KOPT-K1 (cell line): Measurements from ENCODE around the gene ZNF205.
"Not testable (repeated sequence)": the region's sequence is repeated elsewhere in the genome, so short reads cannot be mapped to it uniquely, and the experiment has no call there.

Source experiments
- H3K27ac ChIP-seq: fragments of 200-600 bp; sonication (generic); 2 replicates; pipeline ENCODE4 v1.5.1; 2016; ENCODE audit warnings: antibody characterized with exemption, mild to moderate bottlenecking, low read depth, low read length; ENCODE audit not compliant: poor library complexity, severe bottlenecking
- H3K36me3 ChIP-seq: fragments of 200-600 bp; sonication (generic); 2 replicates; pipeline ENCODE4 v1.5.1; 2017; ENCODE audit warnings: antibody characterized with exemption, mild to moderate bottlenecking, low read length, moderate library complexity; ENCODE audit not compliant: insufficient read depth
- H3K9me3 ChIP-seq: fragments of 200-600 bp; sonication (generic); 2 replicates; pipeline ENCODE4 v1.5.1; 2017; ENCODE audit warnings: antibody characterized with exemption, low read length, mild to moderate bottlenecking; ENCODE audit not compliant: insufficient read depth, poor library complexity, severe bottlenecking

Gene ZNF205

DNA sequence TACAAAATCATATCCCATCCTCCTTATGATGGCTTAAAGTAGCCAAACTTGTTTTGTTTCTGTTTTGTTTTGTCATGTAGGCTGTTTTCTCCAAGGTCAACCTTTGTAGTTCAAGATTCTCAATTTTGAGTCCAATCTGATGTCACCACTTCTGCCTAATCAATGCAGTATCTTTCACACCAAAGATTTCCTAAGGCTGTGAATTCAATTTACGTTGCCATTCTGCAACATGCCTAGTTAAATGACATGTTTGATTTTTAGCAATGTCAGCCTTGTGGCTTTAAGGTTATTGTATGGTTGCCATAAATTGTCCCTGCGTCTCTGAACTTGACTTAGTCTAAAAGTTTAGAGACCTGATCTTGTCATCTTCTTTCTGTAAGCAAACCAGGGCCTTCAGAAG lies 42.8 kb downstream of the ZNF205 start:
- Histone ChIP-seq H3K27ac (no peak overlapping the region), H3K9me3 (no peaks in the 10 kb centered on the region), H3K36me3 (no peaks in the 10 kb centered on the region)

DNA sequence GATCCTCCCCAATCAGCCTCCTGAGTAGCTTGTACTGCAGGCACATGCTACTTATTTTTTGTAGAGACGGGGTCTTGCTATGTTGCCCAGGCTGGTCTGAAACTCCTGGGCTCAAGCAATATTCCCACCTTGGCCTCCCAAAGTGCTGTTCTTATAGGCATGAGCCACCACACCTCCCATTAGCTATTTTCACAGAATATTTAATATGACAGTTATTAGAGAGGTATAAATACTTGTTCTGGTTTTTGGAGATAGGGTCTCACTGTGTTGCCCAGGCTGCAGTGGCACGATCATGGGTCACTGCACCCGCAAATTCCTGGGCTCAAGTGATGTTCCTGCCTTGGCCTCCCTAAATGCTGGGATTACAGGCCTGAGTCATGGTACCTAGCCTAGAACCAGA lies 43.6 kb downstream of the ZNF205 start:
- Histone ChIP-seq H3K27ac (no peak overlapping the region), H3K36me3 (no peaks in the 10 kb centered on the region), H3K9me3 (no peaks in the 10 kb centered on the region)

DNA sequence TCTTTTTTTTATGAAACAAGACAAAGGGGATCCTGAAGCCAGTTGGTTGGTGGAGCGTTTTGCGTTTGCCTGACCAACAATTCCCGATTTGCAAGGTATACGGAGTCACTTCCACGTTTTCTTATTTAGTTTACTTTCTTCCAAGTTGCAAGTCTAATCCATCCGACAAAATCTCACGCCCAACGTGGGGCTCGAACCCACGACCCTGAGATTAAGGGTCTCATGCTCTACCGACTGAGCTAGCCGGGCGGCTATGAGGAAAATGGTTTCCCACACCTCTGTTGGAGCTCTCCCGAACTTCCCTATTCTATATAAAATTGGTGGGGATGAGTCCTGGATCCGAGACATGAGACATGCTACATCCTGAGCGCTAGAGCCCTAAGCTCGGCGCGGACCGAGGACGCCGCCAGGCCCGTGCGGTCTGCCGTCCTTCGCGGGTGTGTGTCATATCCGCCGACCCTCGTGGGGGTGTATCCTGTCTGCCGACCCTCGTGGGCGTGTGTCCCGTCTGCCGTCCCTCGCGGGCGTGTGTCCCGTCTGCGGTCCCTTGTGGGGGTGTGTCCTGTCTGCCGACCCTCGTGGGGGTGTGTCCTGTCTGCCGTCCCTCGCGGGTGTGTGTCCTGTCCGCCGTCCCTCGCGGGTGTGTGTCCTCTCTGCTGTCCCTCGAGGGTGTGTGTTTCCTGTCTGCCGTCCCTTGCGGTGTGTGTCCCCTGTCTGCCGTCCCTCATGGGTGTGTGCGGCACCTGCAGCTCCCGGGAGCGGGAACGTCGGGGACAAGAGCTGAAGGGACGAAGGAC lies 45.0 kb downstream of the ZNF205 start:
- Histone ChIP-seq H3K27ac (peak overlapping the region; percentile 84), H3K9me3 (no peaks in the 10 kb centered on the region)

DNA sequence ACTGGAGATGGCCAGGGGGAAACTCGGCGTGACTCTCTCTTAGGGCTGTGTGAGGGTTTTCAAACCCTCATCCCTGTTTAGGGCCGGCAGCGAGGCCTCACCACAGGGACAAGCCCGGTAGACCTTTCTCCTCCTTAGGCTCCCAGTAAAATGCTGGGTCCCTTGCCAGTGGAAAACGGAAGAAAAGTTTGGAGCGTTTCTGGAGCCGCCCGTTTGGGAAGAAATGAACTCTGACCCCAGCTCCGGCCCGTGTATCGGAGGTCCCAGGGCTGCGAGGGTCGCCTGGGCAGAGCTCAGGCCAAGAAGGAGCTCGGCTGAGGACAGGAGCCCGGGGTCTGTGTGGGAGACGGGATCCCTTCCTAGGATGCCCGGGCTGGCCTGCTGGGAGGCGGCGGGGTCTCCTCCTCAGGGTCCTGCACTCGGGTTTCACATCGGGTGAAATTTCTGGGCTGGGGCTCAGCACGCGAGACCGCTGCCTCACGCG lies 45.7 kb downstream of the ZNF205 start:
- peak overlapping the region; percentile 84 for H3K27ac ChIP-seq
- no peaks in the 10 kb centered on the region for H3K9me3 ChIP-seq
- H3K36me3 ChIP-seq: no peaks in the 10 kb centered on the region

More for the DNA sequence above, 45.0 kb downstream of the ZNF205 start:
- no peaks in the 10 kb centered on the region for H3K36me3 ChIP-seq

DNA sequence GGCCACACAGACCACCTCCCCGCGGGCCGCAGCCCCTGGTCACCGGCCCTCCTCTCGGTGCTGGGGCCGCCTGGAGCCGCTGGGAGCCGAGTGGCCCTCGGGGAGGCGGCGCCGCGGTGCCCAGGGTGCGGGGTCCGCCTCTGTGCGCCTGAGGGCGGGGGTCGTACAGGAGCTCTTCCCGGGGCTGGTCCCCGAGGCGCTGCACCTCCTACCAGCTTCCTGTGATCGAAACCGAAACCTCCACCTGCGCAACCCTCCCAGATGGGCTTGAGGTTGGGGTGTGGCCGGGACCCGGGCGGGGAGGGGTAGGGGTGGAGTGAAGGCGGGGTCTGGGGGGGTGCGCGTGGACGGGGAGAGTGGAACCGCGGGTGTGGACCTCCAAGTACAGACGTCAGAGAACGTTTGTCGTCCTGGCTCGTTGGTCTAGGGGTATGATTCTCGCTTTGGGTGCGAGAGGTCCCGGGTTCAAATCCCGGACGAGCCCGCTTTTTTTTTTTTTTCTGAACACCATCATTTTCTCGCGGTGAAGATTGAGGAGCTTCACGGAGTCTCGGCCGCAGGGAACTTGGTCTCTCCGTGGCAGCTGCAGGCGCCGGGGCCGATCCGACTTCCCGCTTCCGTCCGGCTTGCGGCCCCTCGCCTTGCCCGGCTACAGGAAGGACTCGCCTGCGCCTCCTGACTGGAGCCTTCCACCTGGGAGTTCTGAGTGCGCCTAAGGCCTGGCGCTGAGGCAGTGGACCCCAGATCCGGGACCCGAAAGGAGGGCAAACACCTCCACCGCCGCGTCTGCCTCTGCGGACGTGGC lies 46.3 kb downstream of the ZNF205 start:
- Histone ChIP-seq H3K36me3 (no peaks in the 10 kb centered on the region), H3K9me3 (no peaks in the 10 kb centered on the region), H3K27ac (peak overlapping the region; percentile 84)

DNA sequence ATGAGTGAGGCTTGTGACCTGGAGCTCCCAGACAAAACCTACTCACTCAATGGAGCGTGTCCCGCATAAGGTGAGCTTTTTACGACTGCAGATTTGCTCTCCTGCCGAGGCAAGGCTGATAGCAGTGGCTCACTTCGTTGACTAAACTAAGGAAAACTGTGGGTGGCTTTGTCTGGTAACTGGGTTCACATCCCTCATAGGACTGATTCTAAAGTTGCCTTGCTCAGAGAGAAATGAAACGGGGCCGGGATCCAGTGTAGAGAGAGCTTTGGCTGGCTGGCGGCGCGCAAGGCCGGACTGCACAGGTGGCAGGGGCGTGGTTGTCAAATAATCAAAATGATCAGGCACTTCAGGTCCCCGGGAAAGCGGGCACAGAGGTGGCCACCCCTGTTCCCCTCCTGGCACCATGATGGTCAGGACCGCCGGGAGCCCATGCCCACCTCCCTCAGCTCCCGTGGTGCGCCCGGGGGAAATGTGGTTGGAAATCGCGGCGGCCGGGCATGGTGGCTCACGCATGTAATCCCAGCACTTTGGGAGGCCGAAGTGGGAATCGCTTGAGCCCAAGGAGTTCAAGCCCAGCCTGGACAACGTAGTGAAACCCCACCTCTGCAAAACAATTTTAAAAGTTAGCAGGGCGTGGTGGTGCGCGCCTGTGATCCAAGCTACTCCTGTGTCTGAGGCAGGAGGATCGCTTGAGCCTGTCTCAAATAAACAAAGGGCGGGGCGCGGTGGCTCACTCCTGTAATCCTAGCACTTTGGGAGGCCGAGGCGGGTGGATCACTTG lies 49.0 kb downstream of the ZNF205 start:
- Histone ChIP-seq H3K27ac (no peak overlapping the region), H3K9me3 (no peaks in the 10 kb centered on the region), H3K36me3 (no peaks in the 10 kb centered on the region)

DNA sequence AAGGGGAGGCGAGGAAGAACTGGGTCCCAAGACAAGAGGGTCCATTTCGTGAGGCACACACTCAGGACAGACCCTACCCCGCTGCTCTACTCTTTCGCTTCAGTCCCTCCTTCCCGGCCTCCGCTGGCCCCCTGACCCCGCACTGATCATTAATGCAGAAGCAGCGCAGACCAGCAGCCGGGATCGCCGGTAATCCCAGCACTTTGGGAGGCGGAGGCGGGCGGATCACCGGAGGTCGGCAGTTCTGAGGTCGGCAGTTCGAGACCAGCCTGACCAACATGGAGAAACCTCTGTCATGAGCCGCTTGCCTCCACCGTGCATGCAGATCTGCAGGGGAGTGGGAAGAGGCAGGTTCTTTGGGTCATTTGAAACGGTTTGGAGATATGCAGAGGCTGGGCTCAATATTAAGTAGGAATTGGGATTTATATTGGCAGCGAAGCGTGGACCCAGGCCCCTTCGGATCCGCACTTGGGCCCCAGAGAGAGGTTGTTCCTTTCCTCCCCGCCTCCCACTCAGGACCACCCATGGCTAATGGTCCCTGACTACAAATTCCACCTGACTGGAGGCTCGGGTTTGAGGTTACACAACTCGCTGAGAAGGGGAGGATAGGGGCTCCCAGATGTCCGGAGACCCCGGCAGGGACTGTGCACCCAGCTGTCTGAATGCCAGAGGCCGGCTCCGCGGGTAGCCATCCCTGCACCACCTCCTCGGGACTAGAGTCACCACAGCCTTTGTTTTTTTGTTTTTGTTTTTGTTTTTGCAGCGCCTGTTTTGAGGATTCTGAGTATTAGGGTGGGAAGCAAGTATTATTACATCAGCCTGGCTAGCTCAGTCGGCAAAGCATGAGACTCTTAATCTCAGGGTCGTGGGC lies 52.0 kb downstream of the ZNF205 start:
- Histone ChIP-seq H3K9me3 (no peaks in the 10 kb centered on the region), H3K36me3 (no peaks in the 10 kb centered on the region), H3K27ac (no peak overlapping the region)

DNA sequence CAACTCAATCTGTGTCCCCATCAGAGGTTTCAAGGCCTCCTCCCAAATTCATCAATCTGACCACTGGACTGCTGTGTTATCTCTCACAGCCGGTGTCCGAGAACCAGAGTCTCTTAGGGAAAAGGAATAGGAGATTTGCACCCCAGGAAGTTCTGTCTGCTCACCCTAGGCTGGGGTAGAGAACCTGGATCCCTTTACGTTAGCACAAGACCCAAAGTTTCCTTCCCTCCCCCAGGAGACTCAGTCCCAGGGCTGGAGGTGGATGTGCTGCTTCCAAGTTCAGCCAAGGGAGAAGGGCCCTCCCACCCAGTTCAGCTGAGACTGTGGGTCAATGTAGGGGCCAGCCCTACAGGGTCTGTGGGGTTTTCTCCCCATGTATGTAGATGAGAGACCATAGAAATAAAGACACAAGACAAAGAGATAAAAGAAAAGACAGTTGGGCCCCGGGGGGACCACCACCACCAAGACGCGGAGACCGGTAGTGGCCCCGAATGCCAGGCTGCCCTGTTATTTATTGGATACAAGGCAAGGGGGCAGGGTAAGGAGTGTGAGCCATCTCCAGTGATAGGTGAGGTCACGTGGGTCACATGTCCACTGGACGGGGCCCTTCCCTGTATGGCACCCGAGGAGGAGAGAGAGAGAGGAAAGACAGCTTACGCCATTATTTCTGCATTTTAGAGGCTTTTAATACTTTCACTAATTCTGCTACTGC lies 52.9 kb downstream of the ZNF205 start:
- peak overlapping the region; percentile 38 for H3K27ac ChIP-seq
- H3K9me3 ChIP-seq: no peaks in the 10 kb centered on the region
- no peaks in the 10 kb centered on the region for H3K36me3 ChIP-seq

DNA sequence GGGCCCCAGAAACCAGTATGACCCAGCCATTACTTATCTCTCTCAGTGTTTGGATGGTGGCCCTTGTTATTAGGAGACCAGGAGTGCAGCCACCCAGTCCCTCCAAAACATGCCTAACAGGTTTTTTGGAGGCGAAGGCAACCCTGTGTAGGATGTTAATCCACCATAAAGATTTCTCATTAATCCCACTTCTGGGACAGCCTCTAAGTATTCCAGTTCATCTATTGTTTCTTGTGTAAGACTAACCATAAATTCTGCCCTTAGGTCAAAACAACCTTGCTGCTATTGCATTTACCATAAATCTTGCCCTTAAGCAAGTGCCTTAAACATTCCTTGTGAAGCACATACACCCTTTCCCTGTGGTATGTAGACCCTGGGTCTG lies 54.1 kb downstream of the ZNF205 start:
- no peaks in the 10 kb centered on the region for H3K9me3 ChIP-seq
- no peak overlapping the region for H3K27ac ChIP-seq
- H3K36me3 ChIP-seq: no peaks in the 10 kb centered on the region

DNA sequence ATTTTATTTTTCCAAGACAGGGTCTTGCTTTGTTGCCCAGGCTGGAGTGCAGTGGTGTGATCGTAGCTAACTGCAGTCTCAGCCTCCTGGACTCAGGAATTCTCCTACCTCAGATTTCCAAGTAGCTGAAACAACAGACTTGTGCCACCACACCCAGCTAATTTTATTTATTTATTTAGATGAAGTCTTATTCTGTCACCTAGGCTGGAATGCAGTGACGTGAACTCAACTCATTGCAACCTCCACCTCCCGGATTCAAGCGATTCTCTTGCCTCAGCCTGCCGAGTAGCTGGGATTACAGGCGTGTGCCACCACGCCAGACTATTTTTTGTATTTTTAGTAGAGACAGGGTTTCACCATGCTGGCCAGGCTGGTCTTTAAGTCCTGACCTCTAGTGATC lies 56.3 kb downstream of the ZNF205 start:
- H3K27ac ChIP-seq, H3K9me3 ChIP-seq, H3K36me3 ChIP-seq: not testable (repeated sequence)
